ENCODE measurements around the gene TTYH3.
A peak's percentile ranks its signal among the peaks of the same experiment; 100 is the strongest.
"Not testable (repeated sequence)": the region's sequence is repeated elsewhere in the genome, so short reads cannot be mapped to it uniquely, and the experiment has no call there.

The TTYH3 gene

GRCh38 chr7:2607923-2608904, 23.6 kb upstream of the TTYH3 start:
- H3K4me3 ChIP-seq (replicated peaks; ENCODE audit: low read depth, low read length), result no peak overlapping the region
- DNase-seq (ENCODE audit: extremely low read depth, low read depth), result no peak
- no peak for TF ChIP-seq CTCF (IDR thresholded peaks at IDR 0.05; ENCODE audit: low read depth, low read length, missing control alignments)

- no peak overlapping the region for H3K4me3 ChIP-seq (replicated peaks; ENCODE audit: low read depth, low read length)
- TF ChIP-seq CTCF (IDR thresholded peaks at IDR 0.05; ENCODE audit: low read depth, low read length, missing control alignments), result peak; percentile 44
- DNase-seq (ENCODE audit: extremely low read depth, low read depth), result no peak
Measured at GRCh38 chr7:2608921-2609411, 22.8 kb upstream of the TTYH3 start.

DNA sequence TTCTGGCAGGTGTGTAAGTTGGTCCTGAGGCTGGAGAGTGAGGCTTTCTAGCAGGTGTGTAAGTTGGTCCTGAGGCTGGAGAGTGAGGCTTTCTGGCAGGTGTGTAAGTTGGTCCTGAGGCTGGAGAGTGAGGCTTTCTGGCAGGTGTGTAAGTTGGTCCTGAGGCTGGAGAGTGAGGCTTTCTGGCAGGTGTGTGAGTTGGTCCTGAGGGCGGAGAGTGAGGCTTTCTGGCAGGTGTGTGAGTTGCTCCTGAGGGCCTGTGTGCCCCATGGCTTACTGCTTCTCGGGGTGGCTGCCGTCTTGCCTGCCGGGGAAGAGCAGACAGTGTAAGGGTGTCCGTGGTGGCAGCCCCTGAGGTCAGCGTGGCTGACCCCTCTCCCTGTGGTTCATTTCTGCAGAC, 22.1 kb upstream of the TTYH3 start:
- not testable (repeated sequence) for H3K4me3 ChIP-seq (replicated peaks; ENCODE audit: low read depth, low read length); DNase-seq (ENCODE audit: extremely low read depth, low read depth)

GRCh38 chr7:2610466-2610865, 21.3 kb upstream of the TTYH3 start:
- TF ChIP-seq CTCF (IDR thresholded peaks at IDR 0.05; ENCODE audit: low read depth, low read length, missing control alignments), result no peak
- no peak for DNase-seq (ENCODE audit: extremely low read depth, low read depth)
- H3K4me3 ChIP-seq (replicated peaks; ENCODE audit: low read depth, low read length), result no peak overlapping the region

GRCh38 chr7:2610898-2611297, 20.9 kb upstream of the TTYH3 start:
- no peak overlapping the region for H3K4me3 ChIP-seq (replicated peaks; ENCODE audit: low read depth, low read length)
- TF ChIP-seq CTCF (IDR thresholded peaks at IDR 0.05; ENCODE audit: low read depth, low read length, missing control alignments), result no peak
- DNase-seq (ENCODE audit: extremely low read depth, low read depth), result no peak

DNA sequence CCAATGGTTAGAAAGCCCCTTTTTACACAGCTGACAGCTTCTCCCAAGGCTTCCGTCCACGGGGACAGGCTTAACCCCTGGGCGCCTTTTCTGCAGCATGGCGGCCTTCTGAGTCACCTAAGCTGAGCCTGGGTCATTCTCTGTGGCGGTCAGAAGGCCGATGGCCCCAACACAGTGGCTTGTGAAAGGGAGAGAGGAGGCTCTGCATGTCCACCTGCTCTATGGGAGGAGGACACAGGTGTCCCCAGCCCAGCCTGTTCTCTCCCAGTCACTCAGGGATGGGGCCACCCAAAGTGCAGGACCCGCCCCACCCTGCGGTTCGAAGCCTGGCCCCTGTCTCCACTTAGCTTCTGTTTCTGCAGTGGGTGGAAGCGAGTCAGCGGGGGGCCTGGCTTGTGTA, 20.4 kb upstream of the TTYH3 start:
- no peak overlapping the region for H3K4me3 ChIP-seq (replicated peaks; ENCODE audit: low read depth, low read length)
- no peak for DNase-seq (ENCODE audit: extremely low read depth, low read depth)
- no peak for TF ChIP-seq CTCF (IDR thresholded peaks at IDR 0.05; ENCODE audit: low read depth, low read length, missing control alignments)

GRCh38 chr7:2611922-2612321, 19.9 kb upstream of the TTYH3 start:
- DNase-seq (ENCODE audit: extremely low read depth, low read depth), result no peak
- TF ChIP-seq CTCF (IDR thresholded peaks at IDR 0.05; ENCODE audit: low read depth, low read length, missing control alignments), result no peak
- no peak overlapping the region for H3K4me3 ChIP-seq (replicated peaks; ENCODE audit: low read depth, low read length)

Measured in HFF-Myc (cell line).